ENCODE measurements around the gene PDZK1.

DNA sequence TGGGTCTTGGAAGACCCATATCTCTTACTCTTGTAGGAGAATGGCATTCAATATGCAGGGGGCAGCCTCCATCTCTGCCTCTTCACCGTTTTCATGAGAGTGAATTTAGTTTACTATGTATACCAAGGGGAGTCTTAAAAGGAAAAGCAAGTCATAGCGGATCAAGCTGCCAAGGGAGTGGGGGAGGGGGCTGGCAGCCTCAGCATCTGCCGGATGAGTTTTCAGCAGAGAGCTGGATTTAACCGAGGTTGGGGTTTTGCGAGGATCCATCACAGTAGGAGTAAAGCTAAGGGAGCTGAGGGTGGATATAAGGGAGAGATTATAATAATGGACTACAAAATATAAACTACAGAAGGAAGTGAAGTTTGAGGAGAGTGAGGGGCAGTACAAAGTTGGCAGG lies 22.0 kb upstream of the PDZK1 start:
- TF ChIP-seq CTCF (conservative IDR thresholded peaks at IDR 0.05) (no peak), EZH2 (IDR thresholded peaks at IDR 0.05; ENCODE audit: low read depth) (no peak)

Data from PC-9 (cell line).